GM13976 (cell line): ENCODE measurements around the gene DTD1.

Experiments
- DNase-seq: peaks from one replicate; pipeline ENCODE4 v3.0.0; 2012; ENCODE audit warnings: low spot score
- in situ Hi-C: fragments of 300-500 bp; cut with MboI; formaldehyde crosslinking; loops from one replicate; pipeline ENCODE4 v1.12.0; 2022; ENCODE audit warnings: low sequenced_read_pairs, mixed read lengths, inconsistent platforms; ENCODE audit not compliant: unreplicated experiment
- TF ChIP-seq, protein P1 (sequence below): IDR thresholded peaks from 2 replicates; pipeline ENCODE4 v1.5.1; 2012; ENCODE audit warnings: borderline replicate concordance, mild to moderate bottlenecking; ENCODE audit not compliant: insufficient read depth; ENCODE audit errors: extremely low read depth, missing control alignments, control extremely low read depth

DTD1 gene

DNA sequence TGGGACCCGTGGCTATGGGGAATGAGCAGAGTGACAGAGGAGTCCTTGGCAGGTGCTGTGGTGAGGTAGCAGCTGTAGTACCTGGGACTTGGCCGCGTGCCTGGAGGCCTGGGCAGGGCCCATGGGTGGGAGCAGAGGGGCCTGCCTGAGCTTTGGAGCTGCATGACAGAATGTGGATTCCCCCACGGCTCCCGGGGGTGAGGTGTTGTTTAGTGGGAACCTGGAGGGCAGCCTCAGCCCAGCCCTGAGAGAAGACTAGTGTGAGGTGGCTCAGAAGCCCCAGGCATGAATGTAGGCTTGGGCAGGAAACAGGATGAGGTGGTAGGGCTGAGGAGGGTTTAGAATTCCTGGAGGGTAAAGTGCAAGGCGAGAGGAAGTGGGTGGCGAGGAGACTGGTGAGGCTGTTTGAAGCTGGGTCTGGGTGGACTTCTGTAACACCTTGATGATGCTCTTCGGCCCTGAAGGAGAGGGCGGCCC, 139.2 kb downstream of the DTD1 start:
- in situ Hi-C loops: no loop called here
- TF ChIP-seq, protein P1, sequence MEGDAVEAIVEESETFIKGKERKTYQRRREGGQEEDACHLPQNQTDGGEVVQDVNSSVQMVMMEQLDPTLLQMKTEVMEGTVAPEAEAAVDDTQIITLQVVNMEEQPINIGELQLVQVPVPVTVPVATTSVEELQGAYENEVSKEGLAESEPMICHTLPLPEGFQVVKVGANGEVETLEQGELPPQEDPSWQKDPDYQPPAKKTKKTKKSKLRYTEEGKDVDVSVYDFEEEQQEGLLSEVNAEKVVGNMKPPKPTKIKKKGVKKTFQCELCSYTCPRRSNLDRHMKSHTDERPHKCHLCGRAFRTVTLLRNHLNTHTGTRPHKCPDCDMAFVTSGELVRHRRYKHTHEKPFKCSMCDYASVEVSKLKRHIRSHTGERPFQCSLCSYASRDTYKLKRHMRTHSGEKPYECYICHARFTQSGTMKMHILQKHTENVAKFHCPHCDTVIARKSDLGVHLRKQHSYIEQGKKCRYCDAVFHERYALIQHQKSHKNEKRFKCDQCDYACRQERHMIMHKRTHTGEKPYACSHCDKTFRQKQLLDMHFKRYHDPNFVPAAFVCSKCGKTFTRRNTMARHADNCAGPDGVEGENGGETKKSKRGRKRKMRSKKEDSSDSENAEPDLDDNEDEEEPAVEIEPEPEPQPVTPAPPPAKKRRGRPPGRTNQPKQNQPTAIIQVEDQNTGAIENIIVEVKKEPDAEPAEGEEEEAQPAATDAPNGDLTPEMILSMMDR: no peak
- DNase-seq: no peak

DNA sequence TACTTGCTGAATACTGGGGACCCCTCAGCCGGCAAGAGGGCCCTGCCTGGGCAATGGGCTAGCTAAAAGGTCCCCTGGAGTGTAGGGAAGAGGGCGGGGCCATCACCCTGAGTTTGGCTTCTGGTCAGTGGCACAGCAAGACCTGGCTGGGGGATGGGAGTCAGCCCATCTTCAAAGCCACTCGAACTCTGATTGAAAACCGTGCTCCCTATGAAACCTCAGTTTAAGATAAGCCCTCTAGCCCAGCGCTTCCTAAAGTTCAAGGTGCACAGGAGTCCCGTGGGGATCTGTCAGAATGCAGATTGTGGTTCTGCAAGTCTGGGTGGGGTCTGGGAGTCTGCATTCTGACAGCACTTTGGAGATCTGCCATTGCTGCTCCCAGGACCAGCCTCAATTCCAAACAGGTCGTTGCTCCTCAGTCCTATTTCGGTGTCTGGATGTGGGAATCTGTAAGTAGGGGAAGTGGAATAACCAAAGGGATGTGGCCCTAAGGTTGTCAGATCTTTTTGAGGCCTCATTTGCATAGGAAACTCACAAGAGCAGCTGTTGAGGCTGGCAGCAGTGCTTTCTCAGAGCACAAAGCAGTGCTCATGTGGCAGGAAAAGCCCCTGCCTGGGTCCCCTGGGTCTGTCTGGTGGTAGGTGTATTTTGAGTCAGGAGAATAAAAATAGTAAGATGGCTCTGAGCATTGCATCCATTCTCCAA, 140.5 kb downstream of the DTD1 start:
- TF ChIP-seq, protein P1: no peak
- DNase-seq: peak; percentile 56
- in situ Hi-C loops: no loop called here

DNA sequence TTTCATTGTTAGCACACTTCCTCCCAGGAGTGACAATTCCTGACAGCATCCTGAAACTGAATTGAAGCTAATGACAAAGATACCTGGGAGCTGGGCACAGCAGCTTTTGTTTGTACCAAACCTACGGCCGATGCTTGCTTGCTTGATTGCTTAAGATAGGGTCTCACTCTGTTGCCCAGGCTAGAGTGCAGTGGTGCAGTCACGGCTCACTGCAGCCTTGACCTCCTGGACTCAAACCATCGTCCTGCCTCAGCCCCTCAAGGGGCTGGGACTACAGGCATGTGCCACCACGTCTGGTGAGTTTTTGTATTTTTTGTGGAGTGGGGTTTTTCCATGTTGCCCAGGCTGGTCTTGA, 141.0 kb downstream of the DTD1 start:
- in situ Hi-C loops: no loop called here
- TF ChIP-seq, protein P1: no peak
- DNase-seq: no peak

DNA sequence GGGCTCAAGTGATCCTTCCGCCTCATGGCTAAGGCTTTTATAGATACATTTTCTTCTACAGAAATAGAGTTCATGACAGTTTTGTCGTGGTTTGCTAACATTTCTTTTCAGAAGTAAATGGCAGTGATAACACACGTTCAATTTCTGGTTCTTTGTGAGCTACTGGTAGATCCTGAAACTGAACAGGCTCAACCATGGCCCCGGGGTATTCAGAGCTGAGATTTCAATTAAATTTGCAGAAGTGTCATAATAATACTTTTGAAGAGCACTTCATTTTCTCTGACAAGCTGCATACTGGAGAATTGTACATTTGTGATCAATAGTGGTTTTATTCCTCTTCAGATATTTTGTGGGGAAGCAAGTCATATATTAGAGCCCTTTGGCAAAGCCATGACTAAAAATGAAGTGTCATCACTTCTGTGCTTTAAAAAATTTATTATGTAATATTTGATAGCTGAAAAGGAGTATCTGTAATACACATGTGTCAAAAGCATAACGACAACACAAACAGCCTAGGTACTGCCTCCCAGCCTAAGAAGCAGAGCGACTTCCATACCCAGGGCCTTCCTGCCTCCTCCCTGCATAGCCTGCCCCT, 141.5 kb downstream of the DTD1 start:
- TF ChIP-seq, protein P1: no peak
- DNase-seq: no peak
- in situ Hi-C loops: no loop called here

DNA sequence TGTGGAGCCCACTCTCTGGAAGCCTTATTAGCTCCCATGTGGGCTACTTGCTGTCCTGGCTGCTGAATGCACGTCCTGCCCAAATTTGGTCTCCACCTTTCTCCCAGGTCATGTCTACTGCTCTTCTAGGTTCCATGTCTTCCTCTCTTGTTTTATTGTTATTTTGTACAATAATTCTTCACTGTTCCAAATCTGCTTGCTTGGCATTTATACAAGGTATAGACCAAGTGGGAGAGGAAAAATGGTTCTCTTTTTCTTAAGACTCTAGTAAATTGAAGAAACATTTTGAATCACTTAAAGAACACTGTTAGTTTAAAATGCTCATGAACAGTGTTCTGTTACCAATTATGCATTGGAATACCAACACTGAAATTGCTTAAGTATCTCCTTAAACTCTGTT, 144.1 kb downstream of the DTD1 start:
- TF ChIP-seq, protein P1: no peak
- no peak for DNase-seq
- in situ Hi-C loops: no loop called here

DNA sequence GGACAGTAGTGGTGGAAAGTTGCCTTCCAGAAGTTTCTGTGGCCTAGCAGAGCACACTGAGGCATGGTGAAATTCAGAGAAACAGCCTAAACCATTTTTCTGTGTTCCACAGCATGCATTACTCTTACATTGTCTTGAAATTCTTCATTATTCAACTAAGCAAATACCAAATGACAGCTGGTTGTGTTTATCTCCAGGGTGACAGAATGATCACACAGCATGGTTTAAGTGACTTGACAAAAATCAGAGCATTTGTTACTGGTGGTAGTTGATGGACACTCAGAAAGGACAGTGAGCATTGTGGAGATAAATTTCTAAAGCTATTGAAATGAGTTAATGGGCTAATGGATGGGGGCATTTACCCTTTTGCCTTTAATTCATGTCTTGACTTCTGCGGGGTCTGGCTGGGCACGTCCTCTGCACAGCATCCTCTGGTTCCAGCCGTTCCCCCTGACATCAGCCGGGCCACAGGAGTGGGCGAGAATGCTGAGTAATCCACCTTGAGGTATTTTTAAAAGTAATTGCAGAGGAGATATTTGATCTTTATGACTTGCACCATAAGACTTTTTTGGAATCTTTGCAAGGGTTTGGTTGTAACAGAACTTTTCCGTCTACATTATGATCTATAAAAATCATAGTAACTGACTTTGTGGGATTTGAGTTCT, 146.8 kb downstream of the DTD1 start:
- in situ Hi-C loops: no loop called here
- no peak for DNase-seq
- TF ChIP-seq, protein P1: no peak
